Measurements from ENCODE around the gene GMDS.

The GMDS gene

GRCh38 chr6:2184700-2185455 lies 60.5 kb downstream of the GMDS start:
- no peak overlapping the region for H3K4me3 Mint-ChIP-seq
- no peak overlapping the region for H3K27ac Mint-ChIP-seq
- peaks cover 6% of the 10 kb centered on the region for H3K4me1 Mint-ChIP-seq (ENCODE audit: low read depth)
- H3K27me3 Mint-ChIP-seq (ENCODE audit: low read depth), result peaks cover 17% of the 10 kb centered on the region
- H3K36me3 Mint-ChIP-seq (ENCODE audit: low read depth), result no peaks in the 10 kb centered on the region
- no peaks in the 10 kb centered on the region for H3K9me3 Mint-ChIP-seq

GRCh38 chr6:2183752-2184151 lies 61.7 kb downstream of the GMDS start:
- H3K4me3 Mint-ChIP-seq, result no peak overlapping the region
- no peak overlapping the region for H3K27ac Mint-ChIP-seq
- H3K27me3 Mint-ChIP-seq (ENCODE audit: low read depth), result peaks cover 8% of the 10 kb centered on the region
- H3K36me3 Mint-ChIP-seq (ENCODE audit: low read depth), result no peaks in the 10 kb centered on the region
- peaks cover 6% of the 10 kb centered on the region for H3K4me1 Mint-ChIP-seq (ENCODE audit: low read depth)
- H3K9me3 Mint-ChIP-seq, result peaks cover 3% of the 10 kb centered on the region

GRCh38 chr6:2183246-2183645 lies 62.2 kb downstream of the GMDS start:
- H3K4me1 Mint-ChIP-seq (ENCODE audit: low read depth), result peaks cover 6% of the 10 kb centered on the region
- H3K36me3 Mint-ChIP-seq (ENCODE audit: low read depth), result no peaks in the 10 kb centered on the region
- no peak overlapping the region for H3K27ac Mint-ChIP-seq
- peaks cover 4% of the 10 kb centered on the region for H3K27me3 Mint-ChIP-seq (ENCODE audit: low read depth)
- H3K9me3 Mint-ChIP-seq, result peaks cover 8% of the 10 kb centered on the region
- H3K4me3 Mint-ChIP-seq, result no peak overlapping the region

GRCh38 chr6:2182251-2182650 lies 63.2 kb downstream of the GMDS start:
- Mint-ChIP-seq H3K27ac (no peak overlapping the region), H3K4me3 (no peak overlapping the region), H3K27me3 (ENCODE audit: low read depth) (peaks cover 4% of the 10 kb centered on the region), H3K4me1 (ENCODE audit: low read depth) (peaks cover 6% of the 10 kb centered on the region), H3K9me3 (peaks cover 18% of the 10 kb centered on the region), H3K36me3 (ENCODE audit: low read depth) (peaks cover 4% of the 10 kb centered on the region)

GRCh38 chr6:2181567-2181966 lies 63.8 kb downstream of the GMDS start:
- Mint-ChIP-seq H3K9me3 (peaks cover 24% of the 10 kb centered on the region), H3K4me3 (no peak overlapping the region), H3K27ac (no peak overlapping the region), H3K27me3 (ENCODE audit: low read depth) (peaks cover 4% of the 10 kb centered on the region), H3K36me3 (ENCODE audit: low read depth) (peaks cover 4% of the 10 kb centered on the region), H3K4me1 (ENCODE audit: low read depth) (peaks cover 6% of the 10 kb centered on the region)

GRCh38 chr6:2179950-2180349 lies 65.5 kb downstream of the GMDS start:
- no peak overlapping the region for H3K27ac Mint-ChIP-seq
- peaks cover 6% of the 10 kb centered on the region for H3K4me1 Mint-ChIP-seq (ENCODE audit: low read depth)
- no peak overlapping the region for H3K4me3 Mint-ChIP-seq
- peaks cover 4% of the 10 kb centered on the region for H3K36me3 Mint-ChIP-seq (ENCODE audit: low read depth)
- peaks cover 24% of the 10 kb centered on the region for H3K9me3 Mint-ChIP-seq
- peaks cover 4% of the 10 kb centered on the region for H3K27me3 Mint-ChIP-seq (ENCODE audit: low read depth)

- Mint-ChIP-seq H3K27me3 (ENCODE audit: low read depth) (peaks cover 4% of the 10 kb centered on the region), H3K36me3 (ENCODE audit: low read depth) (peaks cover 4% of the 10 kb centered on the region), H3K27ac (no peak overlapping the region), H3K9me3 (peaks cover 24% of the 10 kb centered on the region), H3K4me1 (ENCODE audit: low read depth) (peaks cover 6% of the 10 kb centered on the region), H3K4me3 (no peak overlapping the region)
These were observed 66.2 kb downstream of the GMDS start for GRCh38 chr6:2179241-2179640.

- peaks cover 24% of the 10 kb centered on the region for H3K9me3 Mint-ChIP-seq
- H3K4me3 Mint-ChIP-seq, result no peak overlapping the region
- H3K27ac Mint-ChIP-seq, result no peak overlapping the region
- peaks cover 4% of the 10 kb centered on the region for H3K27me3 Mint-ChIP-seq (ENCODE audit: low read depth)
- H3K36me3 Mint-ChIP-seq (ENCODE audit: low read depth), result peaks cover 4% of the 10 kb centered on the region
- peaks cover 6% of the 10 kb centered on the region for H3K4me1 Mint-ChIP-seq (ENCODE audit: low read depth)
These were observed 67.3 kb downstream of the GMDS start for GRCh38 chr6:2178125-2178524.

GRCh38 chr6:2175825-2176224 lies 69.6 kb downstream of the GMDS start:
- Mint-ChIP-seq H3K27ac (no peak overlapping the region), H3K36me3 (ENCODE audit: low read depth) (peaks cover 4% of the 10 kb centered on the region), H3K9me3 (peaks cover 24% of the 10 kb centered on the region), H3K4me3 (no peak overlapping the region), H3K4me1 (ENCODE audit: low read depth) (no peaks in the 10 kb centered on the region), H3K27me3 (ENCODE audit: low read depth) (no peaks in the 10 kb centered on the region)

- no peak overlapping the region for H3K4me3 Mint-ChIP-seq
These were observed 72.0 kb downstream of the GMDS start for GRCh38 chr6:2173203-2173961.

GRCh38 chr6:2171728-2172127 lies 73.7 kb downstream of the GMDS start:
- no peak overlapping the region for H3K27ac Mint-ChIP-seq
- H3K4me3 Mint-ChIP-seq, result no peak overlapping the region
- H3K4me1 Mint-ChIP-seq (ENCODE audit: low read depth), result no peaks in the 10 kb centered on the region
- peaks cover 2% of the 10 kb centered on the region for H3K9me3 Mint-ChIP-seq
- no peaks in the 10 kb centered on the region for H3K36me3 Mint-ChIP-seq (ENCODE audit: low read depth)
- no peaks in the 10 kb centered on the region for H3K27me3 Mint-ChIP-seq (ENCODE audit: low read depth)

More at GRCh38 chr6:2173203-2173961, 72.0 kb downstream of the GMDS start:
- H3K27me3 Mint-ChIP-seq (ENCODE audit: low read depth), result no peaks in the 10 kb centered on the region
- no peaks in the 10 kb centered on the region for H3K4me1 Mint-ChIP-seq (ENCODE audit: low read depth)
- H3K36me3 Mint-ChIP-seq (ENCODE audit: low read depth), result peaks cover 4% of the 10 kb centered on the region
- H3K27ac Mint-ChIP-seq, result no peak overlapping the region
- H3K9me3 Mint-ChIP-seq, result peaks cover 17% of the 10 kb centered on the region

- Mint-ChIP-seq H3K4me1 (ENCODE audit: low read depth) (no peaks in the 10 kb centered on the region), H3K9me3 (no peaks in the 10 kb centered on the region), H3K36me3 (ENCODE audit: low read depth) (no peaks in the 10 kb centered on the region), H3K27me3 (ENCODE audit: low read depth) (no peaks in the 10 kb centered on the region), H3K4me3 (no peak overlapping the region), H3K27ac (no peak overlapping the region)
These were observed 76.9 kb downstream of the GMDS start for GRCh38 chr6:2168480-2168879.

- Mint-ChIP-seq H3K4me3 (no peak overlapping the region), H3K4me1 (ENCODE audit: low read depth) (peaks cover 6% of the 10 kb centered on the region), H3K9me3 (no peaks in the 10 kb centered on the region), H3K27me3 (ENCODE audit: low read depth) (no peaks in the 10 kb centered on the region), H3K27ac (no peak overlapping the region), H3K36me3 (ENCODE audit: low read depth) (no peaks in the 10 kb centered on the region)
These were observed 78.7 kb downstream of the GMDS start for GRCh38 chr6:2166717-2167116.

- H3K27me3 Mint-ChIP-seq (ENCODE audit: low read depth), result no peaks in the 10 kb centered on the region
- H3K4me3 Mint-ChIP-seq, result no peak overlapping the region
- H3K36me3 Mint-ChIP-seq (ENCODE audit: low read depth), result no peaks in the 10 kb centered on the region
- H3K27ac Mint-ChIP-seq, result no peak overlapping the region
- peaks cover 12% of the 10 kb centered on the region for H3K4me1 Mint-ChIP-seq (ENCODE audit: low read depth)
- H3K9me3 Mint-ChIP-seq, result no peaks in the 10 kb centered on the region
These were observed 80.1 kb downstream of the GMDS start for GRCh38 chr6:2165286-2165685.

GRCh38 chr6:2164481-2164880 lies 80.9 kb downstream of the GMDS start:
- peaks cover 2% of the 10 kb centered on the region for H3K27me3 Mint-ChIP-seq (ENCODE audit: low read depth)
- H3K36me3 Mint-ChIP-seq (ENCODE audit: low read depth), result no peaks in the 10 kb centered on the region
- H3K9me3 Mint-ChIP-seq, result no peaks in the 10 kb centered on the region
- H3K4me3 Mint-ChIP-seq, result no peak overlapping the region
- H3K4me1 Mint-ChIP-seq (ENCODE audit: low read depth), result peaks cover 12% of the 10 kb centered on the region
- no peak overlapping the region for H3K27ac Mint-ChIP-seq
